Skeletal muscle cell (primary cell): ENCODE data around the gene DNAJB6.

Experiments
- DNase-seq: peaks from one replicate; pipeline ENCODE4 v3.0.0-alpha.2; 2010; ENCODE audit warnings: low read depth
- H3K4me3 ChIP-seq: 2 replicates; pipeline ENCODE4 v1.5.1; 2011; ENCODE audit warnings: low read depth, mild to moderate bottlenecking, control low read depth, low read length, moderate library complexity

Gene DNAJB6

DNA sequence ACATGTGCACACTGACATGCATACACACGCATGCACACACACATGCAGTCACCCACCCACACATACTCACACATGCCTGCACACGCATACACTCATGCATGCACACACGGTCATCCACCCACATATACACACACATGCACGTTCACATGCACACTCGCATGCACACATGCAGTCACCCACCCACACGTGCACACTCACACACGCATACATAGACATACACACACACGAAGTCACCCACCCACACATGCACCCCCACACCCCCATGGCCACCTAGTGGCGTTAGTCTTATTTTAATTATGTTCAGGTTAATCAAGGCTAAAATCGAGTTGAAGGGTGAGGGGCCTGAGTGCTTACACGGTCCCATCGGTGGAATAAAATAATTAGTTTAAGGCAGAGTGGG lies 96.8 kb downstream of the DNAJB6 start:
- DNase-seq = no peak
- H3K4me3 ChIP-seq = no peak overlapping the region

DNA sequence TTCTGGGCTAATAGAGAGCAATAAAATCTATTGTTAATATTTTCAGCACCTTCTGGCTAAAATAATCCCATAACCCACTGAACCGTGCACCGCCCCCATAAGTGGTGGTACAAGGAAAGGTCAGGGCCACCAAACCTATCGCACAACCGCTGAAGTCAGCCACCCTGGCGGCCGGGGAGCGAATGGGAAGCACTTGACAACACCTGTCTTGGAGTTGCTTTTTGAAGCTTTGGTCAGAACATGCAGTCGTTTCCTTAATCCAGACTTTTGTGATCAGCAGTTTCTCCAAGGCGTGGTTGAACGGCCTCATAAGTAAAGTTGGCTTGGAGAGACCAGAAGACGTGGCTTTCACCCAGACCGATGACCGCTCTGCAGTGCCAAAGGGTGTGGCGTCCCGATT lies 97.4 kb downstream of the DNAJB6 start:
- no peak overlapping the region for H3K4me3 ChIP-seq
- no peak for DNase-seq

DNA sequence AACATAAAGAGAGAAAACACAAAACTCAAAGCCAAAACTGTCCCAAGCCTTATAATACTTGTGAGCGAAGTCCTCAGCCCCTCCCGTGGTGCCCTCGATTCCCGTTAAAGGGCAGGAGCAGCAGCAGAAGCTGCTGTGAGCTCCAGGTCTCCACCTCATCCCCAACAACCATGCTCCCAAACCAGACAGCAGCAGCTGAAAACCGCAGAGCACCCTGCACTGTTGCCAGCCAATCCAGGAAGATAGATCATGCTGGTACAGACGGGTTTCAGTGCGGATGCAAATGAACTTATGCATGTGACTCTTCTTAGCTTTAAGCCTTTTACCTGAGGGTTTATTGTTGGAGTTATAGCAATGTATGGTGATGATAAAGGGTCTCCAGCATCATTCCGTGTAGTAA lies 97.9 kb downstream of the DNAJB6 start:
- H3K4me3 ChIP-seq = no peak overlapping the region
- DNase-seq = no peak

- no peak overlapping the region for H3K4me3 ChIP-seq
- no peak for DNase-seq
Measured at GRCh38 chr7:157436076-157436475, 99.3 kb downstream of the DNAJB6 start.

DNA sequence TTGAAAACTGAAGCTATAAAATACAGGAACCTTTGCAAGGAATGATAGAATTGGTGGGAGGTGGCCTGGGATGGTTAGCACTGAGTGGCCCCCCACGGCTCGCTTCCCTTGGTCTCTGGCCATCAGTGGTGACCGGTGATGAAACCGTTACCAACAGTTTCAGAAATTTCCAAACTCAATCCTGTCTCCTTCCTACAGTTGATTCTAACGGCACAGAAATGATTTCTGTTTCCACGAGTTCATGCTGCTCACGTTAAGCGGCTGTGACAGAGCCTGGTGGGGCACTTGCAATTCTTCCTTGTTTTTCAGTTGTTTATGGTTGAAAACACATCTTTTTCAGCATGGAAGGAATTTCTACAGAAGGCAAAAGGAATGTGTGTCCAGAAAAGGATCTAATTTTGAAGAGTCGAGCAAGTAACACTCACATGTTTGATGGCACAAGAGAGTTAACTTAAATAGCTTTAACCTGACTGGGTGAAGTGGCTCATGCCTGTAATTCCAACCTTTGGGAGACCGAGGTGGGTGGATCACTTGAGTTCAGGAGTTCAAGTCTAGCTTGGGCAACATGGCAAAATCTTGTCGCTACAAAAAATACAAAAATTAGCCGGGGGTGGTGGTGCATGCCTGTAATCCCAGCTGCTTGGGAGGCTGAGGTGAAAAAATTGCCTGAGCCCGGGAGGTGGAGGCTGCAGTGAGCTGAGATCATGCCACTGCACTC lies 100.1 kb downstream of the DNAJB6 start:
- no peak for DNase-seq

GRCh38 chr7:157437519-157438061 lies 100.8 kb downstream of the DNAJB6 start:
- no peak for DNase-seq

More for the DNA sequence above, 100.1 kb downstream of the DNAJB6 start:
- no peak overlapping the region for H3K4me3 ChIP-seq

DNA sequence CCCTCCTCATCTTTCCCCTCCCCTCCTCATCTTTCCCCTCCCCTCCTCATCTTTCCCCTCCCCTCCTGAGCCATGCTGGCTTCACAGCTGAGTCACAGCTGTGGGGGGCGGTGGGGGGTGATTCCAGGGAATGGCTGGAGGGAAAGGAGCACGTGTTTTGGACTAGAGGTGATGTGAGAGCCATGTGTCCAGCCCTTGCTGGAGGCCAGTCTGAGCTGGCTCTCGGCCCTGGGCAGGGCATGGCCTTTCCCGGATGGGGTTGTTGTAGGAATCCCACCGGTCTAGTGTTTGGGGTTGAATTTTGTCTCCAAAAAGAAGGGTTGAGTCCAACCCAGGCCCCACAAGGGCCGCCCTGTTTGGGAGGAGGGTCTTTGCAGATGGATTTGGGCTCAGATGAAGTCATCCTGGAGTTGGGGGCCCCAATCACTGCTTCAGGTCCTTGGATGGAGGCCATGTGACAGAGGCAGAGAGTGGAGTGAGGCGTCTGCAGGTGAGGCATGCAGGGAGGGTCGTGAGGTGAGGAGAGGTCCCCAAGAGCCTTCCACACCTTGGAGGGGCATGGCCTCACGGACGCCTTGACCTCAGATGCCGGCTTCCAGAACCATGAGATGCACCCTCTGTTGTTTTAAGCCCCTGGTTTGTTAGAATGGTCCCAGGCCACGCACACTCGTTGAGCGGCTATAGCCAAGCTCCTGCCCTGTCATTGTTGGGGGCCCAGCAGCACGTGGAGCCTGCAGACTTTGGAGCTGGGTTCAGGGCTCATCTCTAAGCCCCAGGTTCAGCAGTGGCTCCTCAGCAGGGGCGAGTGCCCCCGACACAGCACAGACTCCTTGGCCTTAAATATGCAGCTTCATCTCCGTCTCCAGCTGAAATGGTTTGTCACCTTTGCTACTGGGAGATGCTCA lies 101.6 kb downstream of the DNAJB6 start:
- no peak for DNase-seq
- no peak overlapping the region for H3K4me3 ChIP-seq

More at GRCh38 chr7:157437519-157438061, 100.8 kb downstream of the DNAJB6 start:
- H3K4me3 ChIP-seq = no peak overlapping the region

- no peak overlapping the region for H3K4me3 ChIP-seq
- no peak for DNase-seq
Measured at GRCh38 chr7:157439149-157439548, 102.3 kb downstream of the DNAJB6 start.

- no peak overlapping the region for H3K4me3 ChIP-seq
- DNase-seq = no peak
Measured at GRCh38 chr7:157439761-157440160, 103.0 kb downstream of the DNAJB6 start.

DNA sequence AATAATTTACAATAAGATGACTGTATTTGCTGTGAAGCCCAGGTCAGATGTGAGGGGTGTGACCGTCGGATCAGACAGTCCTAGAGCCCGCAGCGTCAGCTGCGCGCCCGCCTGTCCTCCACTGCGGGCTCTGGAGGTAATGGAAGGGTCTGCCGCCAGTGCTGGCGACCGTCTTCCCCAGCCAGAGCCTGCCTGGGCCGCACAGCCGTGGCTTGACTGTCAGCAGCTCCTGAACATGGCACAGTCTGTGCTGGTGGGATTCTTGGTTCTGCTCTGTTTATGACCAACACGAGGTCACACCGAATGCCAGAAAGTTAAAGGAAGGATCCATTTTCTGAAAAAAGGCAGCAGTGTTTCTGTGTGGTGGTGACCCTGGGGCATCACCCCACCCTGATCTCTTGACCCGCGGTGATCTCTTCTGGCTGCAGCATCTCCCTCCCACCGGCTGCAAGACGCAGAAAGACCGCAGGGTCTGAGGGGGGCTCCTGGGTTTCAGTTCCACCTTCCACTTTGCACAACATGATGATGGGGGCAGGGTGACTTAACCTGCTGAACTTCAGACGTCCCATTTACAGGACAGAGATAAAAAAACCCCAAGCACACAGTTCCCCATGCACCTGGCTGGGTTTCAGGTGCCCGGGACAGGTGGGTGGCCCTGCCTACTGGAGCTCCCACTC lies 103.7 kb downstream of the DNAJB6 start:
- H3K4me3 ChIP-seq = no peak overlapping the region
- no peak for DNase-seq

DNA sequence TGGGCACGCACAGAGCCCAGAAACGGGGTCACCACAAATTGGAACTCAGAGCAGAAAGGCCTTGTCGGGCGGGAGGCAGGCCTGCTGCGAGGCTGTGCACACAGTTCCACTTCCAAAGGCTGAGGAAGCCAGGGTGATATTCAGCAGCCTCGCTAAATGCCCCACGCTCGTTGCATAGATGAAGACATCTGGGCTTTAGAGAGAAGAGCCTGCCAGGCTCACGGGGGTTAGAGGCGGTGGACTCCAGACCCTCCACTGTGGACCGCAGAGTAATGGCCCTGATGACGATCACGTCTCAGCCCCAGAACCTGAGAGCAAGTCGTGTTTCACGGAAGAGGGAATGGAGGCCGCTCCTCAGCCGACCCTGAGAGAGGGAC lies 104.2 kb downstream of the DNAJB6 start:
- H3K4me3 ChIP-seq = no peak overlapping the region
- no peak for DNase-seq

DNA sequence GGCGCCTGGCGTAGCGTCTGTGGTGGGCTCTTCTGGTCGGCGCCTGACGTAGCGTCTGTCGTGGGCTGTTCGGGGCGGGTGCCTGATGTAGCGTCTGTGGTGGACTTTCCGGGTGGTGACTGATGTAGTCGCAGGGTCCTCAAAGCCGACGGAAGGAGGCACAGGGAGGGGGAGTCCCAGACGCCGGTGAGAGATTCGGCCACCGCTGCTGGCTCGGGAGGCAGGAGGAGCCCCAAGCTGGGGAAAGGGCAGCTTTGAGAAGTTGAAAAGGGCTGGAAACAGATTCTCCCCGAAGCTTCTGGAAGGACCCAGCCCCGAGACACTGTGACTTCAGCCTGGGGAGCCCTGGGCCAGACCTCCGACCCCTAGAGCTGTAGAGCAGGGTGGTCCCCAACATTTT lies 105.7 kb downstream of the DNAJB6 start:
- H3K4me3 ChIP-seq = no peak overlapping the region
- no peak for DNase-seq

- H3K4me3 ChIP-seq = no peak overlapping the region
- DNase-seq = no peak
Measured at GRCh38 chr7:157442993-157443831, 106.4 kb downstream of the DNAJB6 start.

GRCh38 chr7:157444011-157444842 lies 107.4 kb downstream of the DNAJB6 start:
- DNase-seq = no peak
- no peak overlapping the region for H3K4me3 ChIP-seq

DNA sequence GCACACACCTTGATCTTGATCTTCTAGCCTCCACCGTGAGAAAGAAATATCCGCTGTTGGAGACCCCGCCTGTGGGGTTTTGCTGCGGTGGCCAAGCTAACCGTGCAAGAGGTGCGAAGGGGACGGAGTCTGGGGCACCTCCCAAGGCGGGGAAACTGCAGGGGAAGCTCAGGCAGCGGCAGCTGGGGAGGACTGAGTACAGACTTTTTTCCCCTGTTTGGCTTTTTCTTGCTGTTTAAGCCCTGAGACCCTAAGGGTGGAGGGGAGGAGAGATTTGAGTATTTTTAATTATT lies 108.0 kb downstream of the DNAJB6 start:
- H3K4me3 ChIP-seq = no peak overlapping the region
- DNase-seq = no peak

DNA sequence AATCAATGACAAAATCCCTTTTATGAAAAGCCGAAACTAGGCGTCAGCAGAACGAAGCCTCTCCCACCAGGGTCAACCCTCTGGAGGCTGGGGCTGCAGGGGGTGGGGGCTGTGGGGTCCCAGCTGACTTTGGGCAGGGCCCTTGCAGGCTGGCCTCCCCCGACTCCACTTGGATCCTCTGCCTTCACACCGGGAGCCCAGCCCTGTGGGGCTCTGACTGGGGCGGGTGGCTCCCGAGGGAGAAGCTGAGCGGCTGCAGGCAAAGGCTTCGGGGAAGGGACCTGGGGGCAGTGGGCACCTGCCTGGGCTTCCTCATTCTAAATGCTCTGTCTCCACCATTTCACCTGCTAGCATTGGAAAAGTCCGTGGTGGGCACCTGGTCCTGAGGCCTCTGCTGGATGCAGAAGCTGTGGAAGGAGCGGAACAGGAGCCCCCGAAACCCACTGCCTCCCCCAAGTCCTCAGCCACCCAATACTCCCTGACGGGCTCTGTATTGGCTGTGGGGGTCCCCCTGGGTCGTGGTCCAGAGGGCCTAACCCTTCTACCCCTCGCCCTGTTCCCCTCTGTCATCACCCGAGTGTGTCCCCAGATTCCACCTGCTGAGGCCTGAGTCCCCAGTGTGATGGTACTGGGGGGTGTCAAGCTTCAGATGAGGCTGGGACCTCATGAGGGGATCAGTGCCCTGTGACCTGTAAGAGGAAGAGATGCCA lies 108.6 kb downstream of the DNAJB6 start:
- H3K4me3 ChIP-seq = no peak overlapping the region
- no peak for DNase-seq

- DNase-seq = no peak
- H3K4me3 ChIP-seq = no peak overlapping the region
Measured at GRCh38 chr7:157445956-157446295, 109.1 kb downstream of the DNAJB6 start.

DNA sequence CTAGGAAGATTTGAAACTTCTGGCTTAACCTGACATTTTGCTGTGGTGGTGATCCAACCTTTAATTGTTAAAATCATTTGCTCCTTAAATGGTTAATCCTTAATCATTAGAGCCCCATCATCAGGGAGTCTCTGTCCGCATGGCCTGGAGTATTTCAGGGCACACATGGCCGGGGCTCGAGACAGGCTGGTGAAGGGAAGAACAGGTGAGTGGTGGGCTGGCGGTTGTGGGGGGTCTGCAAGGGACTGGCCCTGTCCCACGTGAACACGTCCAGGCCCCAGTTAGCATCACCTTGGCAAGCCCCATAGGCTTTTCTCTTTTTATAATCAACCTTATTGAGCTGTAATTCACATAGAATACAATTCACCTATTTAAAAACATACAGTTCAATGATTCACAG lies 109.5 kb downstream of the DNAJB6 start:
- H3K4me3 ChIP-seq = no peak overlapping the region
- no peak for DNase-seq
